GM19193 (cell line): Measurements from ENCODE around the gene B4GALT5.

ENCODE experiments used
- POLR2A ChIP-seq: IDR thresholded peaks from 4 replicates; pipeline ENCODE4 v1.6.1; 2011; ENCODE audit not compliant: insufficient read depth, insufficient read length; ENCODE audit errors: extremely low read depth

The B4GALT5 gene

DNA sequence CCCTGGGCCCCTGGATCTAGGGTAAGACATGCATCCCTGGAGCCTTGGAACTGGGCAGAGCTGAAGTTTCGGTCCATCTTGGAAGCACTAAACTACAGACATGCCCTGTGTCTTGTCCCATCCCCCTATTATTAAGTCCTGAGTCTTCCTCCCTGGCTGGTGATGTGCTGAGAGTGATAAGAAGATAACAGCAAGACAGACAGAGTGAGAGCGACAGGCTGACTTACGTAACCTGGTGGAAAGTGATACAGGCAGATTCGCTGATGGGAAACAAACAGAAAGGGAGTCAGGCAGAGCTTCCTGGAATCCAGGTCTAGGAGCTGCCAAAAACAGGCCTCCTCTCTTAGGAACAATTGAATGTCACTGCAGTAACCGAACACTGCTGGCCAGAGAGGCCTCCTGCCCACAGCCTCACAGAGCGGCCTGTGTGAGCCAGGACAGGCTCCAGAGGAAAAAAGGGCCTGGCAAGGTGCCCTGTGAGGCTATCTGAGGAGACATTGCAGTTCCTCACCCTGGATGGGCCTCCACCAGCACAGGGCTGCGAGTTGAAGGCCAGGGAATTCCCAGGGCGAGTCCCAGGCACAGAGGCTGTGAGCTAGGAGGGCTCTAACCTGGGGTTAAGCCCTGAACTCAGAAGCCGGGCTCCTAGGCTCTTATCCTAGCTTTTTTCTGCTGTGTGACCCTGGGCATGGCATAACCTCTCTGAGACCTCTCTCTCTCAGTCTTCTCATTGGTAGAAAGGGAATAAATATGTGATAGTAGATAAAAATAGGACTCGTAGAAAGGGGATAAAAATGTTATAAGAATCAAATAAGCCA lies 34.2 kb upstream of the B4GALT5 start:
- TF ChIP-seq POLR2A = no peak

DNA sequence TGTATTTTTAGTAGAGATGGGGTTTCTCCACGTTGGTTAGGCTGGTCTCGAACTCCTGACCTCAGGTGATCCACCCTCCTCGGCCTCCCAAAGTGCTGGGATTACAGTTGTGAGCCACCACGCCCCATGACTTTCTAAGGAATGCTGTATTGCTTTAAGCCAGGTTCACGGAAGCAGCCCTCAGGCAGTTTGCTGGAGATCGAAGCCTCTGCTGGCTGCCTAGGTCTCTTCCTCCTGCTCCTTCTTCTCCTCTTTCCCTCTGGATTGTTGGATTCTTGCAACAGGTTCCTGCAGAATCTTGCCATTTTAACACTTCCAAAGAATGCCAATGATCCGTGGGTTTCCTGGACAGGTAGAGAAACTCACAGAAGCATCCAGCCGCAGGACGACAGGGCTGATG lies 29.3 kb upstream of the B4GALT5 start:
- no peak for TF ChIP-seq POLR2A

DNA sequence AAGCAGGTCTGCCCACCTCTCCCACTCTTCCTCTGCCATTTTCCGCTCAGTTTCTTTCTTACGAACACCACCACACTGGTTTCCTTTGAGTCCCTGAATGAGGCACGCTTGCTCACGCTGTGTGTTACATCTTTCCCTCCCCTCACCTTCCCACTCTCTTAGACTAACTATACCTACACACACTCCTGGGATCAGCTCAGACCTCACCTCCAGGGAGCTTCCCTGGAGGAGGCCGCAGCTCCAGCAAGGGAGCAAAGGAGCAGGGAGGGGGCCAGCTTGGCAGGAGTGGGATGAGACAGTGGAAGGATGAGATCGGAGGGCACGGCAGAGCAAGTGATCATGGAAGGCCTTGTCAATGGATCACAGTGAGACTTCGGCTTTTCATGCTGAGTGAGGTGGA lies 28.3 kb upstream of the B4GALT5 start:
- TF ChIP-seq POLR2A = no peak

DNA sequence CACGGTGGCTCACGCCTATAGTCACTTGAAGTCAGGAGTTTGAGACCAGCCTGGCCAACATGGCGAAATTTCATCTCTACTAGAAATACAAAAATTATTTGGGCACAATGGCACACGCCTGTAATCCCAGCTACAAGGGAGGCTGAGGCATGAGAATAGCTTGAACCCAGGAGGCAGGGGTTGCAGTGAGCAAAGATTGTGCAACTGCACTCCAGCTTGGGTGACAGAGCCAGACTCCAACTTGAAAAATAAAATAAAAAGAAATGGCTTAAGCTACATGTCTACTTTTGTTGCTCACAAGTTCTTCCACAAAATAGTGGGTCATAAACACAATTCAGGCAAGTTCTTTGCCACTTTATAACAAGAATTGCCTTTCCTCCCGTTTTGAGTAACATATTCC lies 27.1 kb upstream of the B4GALT5 start:
- no peak for TF ChIP-seq POLR2A

DNA sequence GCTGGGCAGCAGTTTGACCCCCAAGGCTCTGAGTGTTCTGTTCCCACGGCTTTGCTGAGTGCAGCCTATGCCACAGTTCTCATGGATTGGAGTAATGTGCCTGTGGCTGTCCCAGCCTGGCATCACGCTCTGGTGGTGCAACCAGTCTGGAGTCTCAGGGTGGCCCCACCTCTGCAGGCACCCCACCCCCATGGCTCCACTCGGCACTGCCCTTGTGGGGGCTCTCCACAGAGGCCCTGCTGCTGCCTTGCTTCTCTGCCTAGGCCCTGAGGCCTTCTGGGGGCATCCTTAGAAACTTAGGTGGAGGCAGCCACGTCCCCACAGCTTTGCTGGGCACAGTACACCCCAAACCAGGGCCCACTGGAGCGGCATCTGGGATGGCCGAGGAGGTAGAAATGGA lies 25.4 kb upstream of the B4GALT5 start:
- no peak for TF ChIP-seq POLR2A

DNA sequence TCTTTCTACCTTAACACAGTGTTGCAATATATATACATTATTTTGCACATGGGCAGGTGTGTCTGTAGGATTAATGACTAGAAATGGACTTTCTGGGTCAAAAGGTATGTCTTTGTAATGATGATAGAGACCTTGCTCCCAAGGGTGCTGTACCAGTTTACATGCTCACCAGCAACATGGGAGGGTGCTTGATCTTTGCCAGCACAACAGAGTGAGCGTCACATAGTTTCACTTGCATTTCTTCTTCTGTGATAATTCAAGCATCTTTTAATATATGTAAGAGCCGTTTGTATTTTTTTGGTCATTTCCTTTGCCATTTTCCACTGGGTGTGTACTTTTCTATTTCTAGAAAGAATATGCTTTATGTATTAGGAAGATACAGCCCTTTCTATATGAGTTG lies 23.6 kb upstream of the B4GALT5 start:
- no peak for TF ChIP-seq POLR2A

DNA sequence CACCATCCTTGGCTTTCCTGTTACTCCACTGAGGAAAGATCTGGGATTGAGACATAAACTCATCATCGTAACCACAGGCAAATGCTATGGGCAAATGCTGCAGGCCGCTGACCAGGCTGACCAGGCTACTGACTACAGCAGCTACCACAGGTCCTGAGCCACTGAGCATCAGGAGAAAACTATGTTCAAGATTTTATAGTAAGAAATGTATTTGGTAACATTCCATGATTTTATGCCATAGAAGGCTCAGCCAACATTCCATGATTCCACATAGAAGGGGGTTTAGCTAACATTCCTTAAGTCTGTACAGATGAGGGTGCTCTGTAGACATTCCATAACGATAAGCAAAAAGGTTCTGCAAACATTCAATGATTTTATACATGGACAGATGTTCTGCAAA lies 16.1 kb upstream of the B4GALT5 start:
- no peak for TF ChIP-seq POLR2A

DNA sequence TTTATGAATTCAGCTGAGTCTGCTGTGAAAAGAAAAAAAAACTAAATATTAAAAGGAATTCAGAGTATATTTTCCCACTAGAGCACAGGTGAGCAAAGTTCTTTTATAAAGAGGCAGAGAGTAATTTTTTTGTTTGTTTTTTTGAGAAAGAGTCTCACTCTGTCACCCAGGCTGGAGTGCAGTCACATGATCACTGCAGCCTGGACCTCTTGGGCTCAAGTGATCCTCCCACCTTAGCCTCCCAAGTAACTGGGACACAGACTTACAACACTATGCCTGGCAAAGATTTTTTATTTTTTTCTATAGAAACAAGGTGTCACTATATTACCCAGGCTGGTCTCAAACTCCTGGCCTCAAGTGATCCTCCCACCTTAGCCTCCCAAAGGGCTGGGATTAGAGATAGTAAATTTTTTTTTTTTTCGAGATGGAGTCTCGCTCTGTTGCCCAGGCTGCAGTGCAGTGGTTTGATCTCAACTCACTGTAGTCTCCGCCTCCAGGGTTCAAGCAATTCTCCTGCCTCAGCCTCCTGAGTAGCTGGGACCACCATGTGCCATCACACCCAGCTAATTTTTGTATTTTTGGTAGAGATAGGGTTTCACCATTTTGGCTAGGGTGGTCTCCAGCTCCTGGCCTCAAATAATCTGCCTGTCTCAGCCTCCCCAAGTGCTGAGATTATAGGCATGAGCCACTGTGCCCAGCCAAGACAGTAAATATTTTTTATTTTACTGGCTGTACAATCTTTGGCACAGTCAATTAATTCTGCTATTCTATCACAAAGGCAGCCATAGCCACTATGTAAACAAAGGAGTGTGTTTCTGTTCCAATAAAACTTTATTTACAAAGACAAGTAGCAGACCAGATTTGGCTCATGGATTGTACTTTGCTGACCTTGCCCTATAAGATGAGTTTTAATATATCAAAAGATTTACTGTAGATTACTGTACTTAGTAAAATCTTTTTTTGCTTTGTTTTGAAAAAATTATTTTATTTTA lies 14.5 kb upstream of the B4GALT5 start:
- TF ChIP-seq POLR2A = no peak

DNA sequence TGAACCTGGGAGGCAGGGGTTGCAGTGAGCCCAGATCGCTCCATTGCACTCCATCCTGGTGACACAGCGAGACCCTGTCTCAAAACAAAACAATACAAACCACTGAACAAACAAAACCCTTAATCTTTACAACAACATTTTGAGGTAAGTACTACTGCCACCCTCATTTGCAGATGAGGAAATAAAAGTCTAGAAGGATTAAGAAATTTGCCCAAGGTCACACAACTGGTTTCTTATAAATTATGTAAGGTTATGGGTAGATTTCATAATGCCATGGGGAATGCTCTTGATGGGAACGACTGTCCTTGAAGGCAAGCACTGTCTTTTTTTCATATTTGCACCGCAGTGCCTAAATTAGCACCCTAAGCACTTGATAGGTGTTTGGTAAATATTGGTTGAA lies 13.8 kb upstream of the B4GALT5 start:
- TF ChIP-seq POLR2A = no peak

DNA sequence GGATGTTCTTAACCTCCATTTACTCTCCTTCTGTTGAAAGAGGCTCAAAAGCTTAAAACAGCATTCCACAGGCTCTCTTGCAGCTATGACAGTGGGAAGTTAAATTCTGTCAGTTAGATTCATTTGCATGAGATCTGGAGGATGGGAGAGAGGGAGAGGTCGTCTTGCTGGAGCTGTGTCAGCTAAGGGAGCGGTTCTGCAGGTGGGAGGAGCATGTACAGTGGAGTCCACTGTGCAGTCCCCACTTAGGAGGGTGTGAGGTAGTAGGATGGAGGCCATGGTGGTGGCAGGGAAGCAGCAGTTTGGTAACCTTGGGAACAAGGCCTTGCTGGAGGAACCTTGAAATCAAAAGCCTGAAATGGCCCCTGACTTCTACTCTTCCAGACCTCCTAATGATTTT lies 12.0 kb upstream of the B4GALT5 start:
- TF ChIP-seq POLR2A = no peak

DNA sequence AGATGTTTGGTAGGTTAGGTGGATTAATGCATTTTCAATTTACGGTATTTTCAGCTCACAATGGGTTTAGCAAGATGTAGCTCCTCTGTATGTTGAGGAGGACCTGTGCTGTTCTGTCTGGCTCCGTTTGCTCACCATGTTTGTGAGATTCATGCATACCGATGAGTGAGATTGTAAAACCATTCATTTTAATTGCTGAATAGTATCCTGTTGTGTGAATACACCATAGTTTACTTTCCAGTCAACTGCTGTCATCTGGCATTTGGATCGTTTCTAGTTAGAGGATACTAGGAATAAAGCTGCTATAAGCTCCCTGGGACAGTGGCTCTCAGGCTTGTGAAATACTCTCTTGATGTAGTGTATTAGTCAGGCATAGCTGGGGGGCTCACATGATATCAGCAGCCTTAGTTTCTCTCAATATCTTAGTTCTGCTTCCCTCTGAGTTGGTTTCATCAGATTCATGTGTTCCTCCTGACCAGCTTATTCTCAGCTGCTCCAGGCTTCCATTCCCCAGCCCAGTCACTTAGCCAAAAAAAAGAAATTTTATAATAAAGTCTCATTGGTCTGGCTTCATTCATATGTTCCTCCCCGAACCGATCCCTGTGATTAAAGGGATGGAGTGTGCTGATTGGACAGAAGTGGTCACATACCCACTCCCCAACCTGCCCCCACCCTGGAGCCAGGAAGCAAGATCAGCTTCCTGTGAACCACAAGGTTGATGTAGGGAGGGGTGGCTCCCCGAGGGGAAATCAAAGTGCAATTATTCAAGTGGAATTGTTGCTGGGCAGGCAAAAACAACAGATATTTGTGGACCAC lies 10.9 kb upstream of the B4GALT5 start:
- no peak for TF ChIP-seq POLR2A

DNA sequence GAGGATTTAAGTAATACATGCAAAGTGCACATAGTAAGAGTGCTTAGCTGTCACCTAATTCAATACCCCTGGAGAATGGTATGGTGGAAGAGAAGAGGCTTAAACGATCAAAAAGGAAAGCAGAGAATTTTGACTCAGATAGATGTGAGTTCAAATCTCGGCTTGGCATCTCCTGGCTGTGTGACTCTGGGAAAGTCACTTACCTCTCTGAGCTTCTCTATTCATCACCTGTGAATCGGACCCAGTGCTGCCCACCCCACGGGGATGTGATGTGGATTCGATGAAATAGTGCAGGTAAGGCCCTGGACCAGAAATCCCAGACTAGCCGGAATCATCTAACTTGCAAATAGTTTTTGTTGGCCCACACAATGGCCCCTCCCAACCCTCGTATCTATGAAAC lies 1.8 kb upstream of the B4GALT5 start:
- TF ChIP-seq POLR2A = no peak

DNA sequence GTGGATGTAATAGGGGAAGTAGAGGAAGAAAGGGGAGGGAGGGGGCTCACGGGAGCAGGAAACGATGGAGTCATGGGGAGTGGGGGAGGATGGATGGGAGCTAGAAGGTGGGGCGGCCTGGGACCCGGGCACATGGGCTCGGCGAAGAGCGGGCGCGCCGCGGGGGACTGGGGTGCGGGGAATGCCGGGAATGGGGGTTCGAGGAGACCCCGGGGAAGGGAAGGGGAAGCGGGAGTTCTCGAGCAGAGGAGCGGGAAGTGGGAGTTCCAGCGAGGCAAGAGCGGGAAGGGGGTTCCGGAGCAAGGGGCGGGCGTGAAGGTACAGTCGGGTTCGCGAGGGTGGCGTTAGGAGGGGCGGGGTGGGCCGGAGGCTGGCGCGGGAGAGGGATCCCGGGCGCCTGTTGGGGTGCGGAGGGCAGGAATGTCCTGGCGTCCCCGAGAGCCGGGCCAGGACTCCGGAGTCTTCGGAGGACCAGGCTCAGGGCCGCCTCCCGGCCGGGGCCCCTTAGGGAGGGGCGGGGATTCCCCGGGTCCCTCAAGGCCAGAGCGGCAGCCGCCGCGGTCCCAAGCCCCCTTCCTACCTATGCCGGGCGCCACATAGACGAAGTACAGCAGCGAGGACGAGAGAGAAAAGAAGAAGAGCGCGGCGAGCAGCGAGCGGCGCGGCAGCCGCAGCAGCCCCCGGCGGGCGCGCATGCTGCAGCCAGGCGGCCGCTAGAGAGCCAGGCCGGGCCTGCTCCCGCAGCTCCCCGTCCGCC lies 504 bp downstream of the B4GALT5 start:
- no peak for TF ChIP-seq POLR2A

DNA sequence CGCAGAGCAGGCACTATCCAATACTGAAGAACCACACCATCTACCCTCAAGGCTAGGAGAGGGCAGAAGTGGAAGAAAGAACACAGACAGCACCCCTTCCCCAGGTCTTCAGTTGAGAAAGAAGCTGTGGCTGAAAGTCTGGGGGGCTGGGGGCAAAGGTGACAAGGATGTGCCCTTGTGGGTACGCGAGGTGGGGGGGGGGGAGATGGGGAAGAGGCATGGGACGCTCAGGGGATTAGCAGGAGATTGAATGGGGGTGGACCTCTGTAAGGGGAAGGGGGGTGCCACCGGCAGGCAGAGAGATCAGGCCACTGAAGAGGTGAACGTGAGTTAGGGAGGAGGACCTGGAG lies 1.1 kb downstream of the B4GALT5 start:
- no peak for TF ChIP-seq POLR2A
